ENCODE measurements around the gene FXYD1.

FXYD1 gene

GRCh38 chr19:35108730-35109129, 29.9 kb upstream of the FXYD1 start:
- no peak for TF ChIP-seq CTCF (IDR thresholded peaks at IDR 0.05; ENCODE audit: insufficient read depth, low read depth, low read length, missing control alignments)
- no peak for DNase-seq (ENCODE audit: low read depth)
- H3K4me3 ChIP-seq (ENCODE audit: low read depth, low read length) = no peak overlapping the region

- DNase-seq (ENCODE audit: low read depth) = no peak
- no peak overlapping the region for H3K4me3 ChIP-seq (ENCODE audit: low read depth, low read length)
- TF ChIP-seq CTCF (IDR thresholded peaks at IDR 0.05; ENCODE audit: insufficient read depth, low read depth, low read length, missing control alignments) = no peak
These were observed 29.1 kb upstream of the FXYD1 start for GRCh38 chr19:35109395-35110112.

- TF ChIP-seq CTCF (IDR thresholded peaks at IDR 0.05; ENCODE audit: insufficient read depth, low read depth, low read length, missing control alignments) = no peak
- no peak for DNase-seq (ENCODE audit: low read depth)
- no peak overlapping the region for H3K4me3 ChIP-seq (ENCODE audit: low read depth, low read length)
These were observed 27.6 kb upstream of the FXYD1 start for GRCh38 chr19:35110974-35111373.

GRCh38 chr19:35112995-35113688, 25.5 kb upstream of the FXYD1 start:
- TF ChIP-seq CTCF (IDR thresholded peaks at IDR 0.05; ENCODE audit: insufficient read depth, low read depth, low read length, missing control alignments) = no peak
- H3K4me3 ChIP-seq (ENCODE audit: low read depth, low read length) = no peak overlapping the region
- no peak for DNase-seq (ENCODE audit: low read depth)

- peak; percentile 69 for DNase-seq (ENCODE audit: low read depth)
- H3K4me3 ChIP-seq (ENCODE audit: low read depth, low read length) = no peak overlapping the region
- TF ChIP-seq CTCF (IDR thresholded peaks at IDR 0.05; ENCODE audit: insufficient read depth, low read depth, low read length, missing control alignments) = peak; percentile 99
These were observed 24.1 kb upstream of the FXYD1 start for GRCh38 chr19:35114353-35115176.

- TF ChIP-seq CTCF (IDR thresholded peaks at IDR 0.05; ENCODE audit: insufficient read depth, low read depth, low read length, missing control alignments) = no peak
- no peak within 1 kb of the TSS for H3K4me3 ChIP-seq (ENCODE audit: low read depth, low read length)
- DNase-seq (ENCODE audit: low read depth) = no peak
These were observed 23.3 kb upstream of the FXYD1 start, which contains the start of gene FXYD3 for GRCh38 chr19:35115177-35115951. FXYD3 (plus strand) TSS chr19:35115823; CDS start chr19:35119377, 3,554 bp downstream.

Measured in GM12865 (cell line).